Camera-type eye (tissue), 1 donor: ENCODE measurements around the gene MFSD6. TPM values are rescaled to one million over a fixed set of nuclear protein-coding genes. Genes with fewer than 3 reads are reported as not detected.

ENCODE experiments used
- total RNA-seq: library from RNA; depleted of rRNA; stranded (reverse); fragments of >200 nt; gene quantifications from one replicate; pipeline ENCODE4 v1.2.3, GENCODE V29; 2014

MFSD6 gene
- total RNA-seq, result 33.6 TPM

GRCh38 chr2:190407662-190408537 lies at the start of gene MFSD6:
TSS of gene MFSD6 (plus strand) at chr2:190408355. CDS start at chr2:190436030, 27,675 bp downstream.

GRCh38 chr2:190534310-190535120 lies 126.4 kb downstream of the MFSD6 start, which contains the start of gene NEMP2:
TSS of gene NEMP2 (minus strand) at chr2:190534722. CDS start at chr2:190534655, 67 bp downstream.

Other genes starting within 250 kb of the MFSD6 start
- gene HIBCH, start 88.5 kb upstream of the MFSD6 start, total RNA-seq, result 44.6 TPM
- gene INPP1, start 64.8 kb upstream of the MFSD6 start, total RNA-seq, result 17.2 TPM
- 11.5 TPM for gene NEMP2, start 126.4 kb downstream of the MFSD6 start, total RNA-seq
- gene NAB1, start 240.7 kb downstream of the MFSD6 start, total RNA-seq, result 129 TPM